HepG2 (cell line): ENCODE measurements around the gene TTC23L. TPM values are rescaled to one million over a fixed set of nuclear protein-coding genes. Genes with fewer than 3 reads are reported as not detected.

Source experiments
- ATRX ChIP-seq: sonication (generic); formaldehyde crosslinking; IDR thresholded peaks from 2 replicates; pipeline ENCODE4 v1.4.0; 2020; ENCODE audit warnings: missing genetic modification reagents, borderline replicate concordance
- FOXJ3 ChIP-seq: sonication (generic); formaldehyde crosslinking; IDR thresholded peaks from 2 replicates; pipeline ENCODE4 v1.4.0; 2020; ENCODE audit warnings: missing genetic modification reagents, mild to moderate bottlenecking, borderline replicate concordance
- JUNB ChIP-seq: sonication (generic); formaldehyde crosslinking; IDR thresholded peaks from 2 replicates; pipeline ENCODE4 v1.8.0; 2022; ENCODE audit warnings: missing genetic modification reagents, mild to moderate bottlenecking, borderline replicate concordance
- KDM2A ChIP-seq: sonication (generic); formaldehyde crosslinking; IDR thresholded peaks from 2 replicates; pipeline ENCODE4 v1.4.0; 2020; ENCODE audit warnings: low read depth, missing genetic modification reagents, borderline replicate concordance
- MBNL3 ChIP-seq: fragments of 250-450 bp; sonication (Bioruptor Pico); conservative IDR thresholded peaks from 2 replicates; pipeline ENCODE4 v1.8.0; 2022; ENCODE audit warnings: mild to moderate bottlenecking, inconsistent platforms
- SMAD9 ChIP-seq: sonication (generic); formaldehyde crosslinking; IDR thresholded peaks from 2 replicates; pipeline ENCODE4 v1.5.1; 2020; ENCODE audit warnings: mild to moderate bottlenecking, missing genetic modification reagents
- SP1 ChIP-seq, 2 experiments: fragments of 450-650 bp in 1 of 2; sonication (generic) in 1 of 2; formaldehyde crosslinking in 1 of 2; IDR thresholded peaks; 2 replicates each; pipeline versions ENCODE4 v1.4.0 to v1.6.1; 2016 to 2020; ENCODE audit warnings: missing genetic modification reagents in 1 of 2
- STAT6 ChIP-seq: sonication (generic); formaldehyde crosslinking; IDR thresholded peaks from 2 replicates; pipeline ENCODE4 v1.4.0; 2020; ENCODE audit warnings: missing genetic modification reagents, mild to moderate bottlenecking, borderline replicate concordance
- TARDBP ChIP-seq: sonication (generic); formaldehyde crosslinking; IDR thresholded peaks from 2 replicates; pipeline ENCODE4 v1.8.0; 2022; ENCODE audit warnings: mild to moderate bottlenecking, missing genetic modification reagents
- TOPORS ChIP-seq: sonication (generic); formaldehyde crosslinking; IDR thresholded peaks from 2 replicates; pipeline ENCODE4 v1.8.0; 2023; ENCODE audit warnings: mild to moderate bottlenecking, missing genetic modification reagents
- ZBTB38 ChIP-seq: sonication (generic); formaldehyde crosslinking; IDR thresholded peaks from 2 replicates; pipeline ENCODE4 v1.5.1; 2020; ENCODE audit warnings: mild to moderate bottlenecking, missing genetic modification reagents
- ZBTB39 ChIP-seq: sonication (generic); formaldehyde crosslinking; IDR thresholded peaks from 2 replicates; pipeline ENCODE4 v1.5.0; 2020; ENCODE audit warnings: missing genetic modification reagents
- ZFP1 ChIP-seq: IDR thresholded peaks from 2 replicates; pipeline ENCODE4 v1.6.1; 2016
- ZFX ChIP-seq: sonication (generic); formaldehyde crosslinking; IDR thresholded peaks from 2 replicates; pipeline ENCODE4 v1.4.0; 2020; ENCODE audit warnings: mild to moderate bottlenecking, low read depth, missing genetic modification reagents, moderate library complexity
- ZNF121 ChIP-seq: sonication (generic); formaldehyde crosslinking; IDR thresholded peaks from 2 replicates; pipeline ENCODE4 v1.5.0; 2020; ENCODE audit warnings: mild to moderate bottlenecking, missing genetic modification reagents
- ZNF142 ChIP-seq: sonication (generic); formaldehyde crosslinking; IDR thresholded peaks from 2 replicates; pipeline ENCODE4 v1.4.0; 2020; ENCODE audit warnings: missing genetic modification reagents
- ZNF431 ChIP-seq: sonication (generic); formaldehyde crosslinking; IDR thresholded peaks from 2 replicates; pipeline ENCODE4 v1.9.0; 2022; ENCODE audit warnings: missing genetic modification reagents, low read depth, mild to moderate bottlenecking, borderline replicate concordance
- ZNF451 ChIP-seq: sonication (generic); formaldehyde crosslinking; IDR thresholded peaks from 2 replicates; pipeline ENCODE4 v1.5.0; 2020; ENCODE audit warnings: mild to moderate bottlenecking, missing genetic modification reagents
- polyA plus RNA-seq, 8 experiments: library from polyadenylated mRNA; depleted of rRNA in 3 of 8; stranded (reverse) in 7 of 8; unstranded in 1 of 8; fragments of >200 nt; fragmentation: Illumina TruSeq in 4 of 8; extraction: Trizol in 4 of 8; gene quantifications; 2 replicates each; pipeline versions ENCODE4 v1.2.1 to v1.2.3, GENCODE V29; 2011 to 2016; ENCODE audit warnings: low read depth in 4 of 8, missing spikeins in 1 of 8, mixed read lengths in 1 of 8; ENCODE audit not compliant: insufficient read depth in 1 of 8
- total RNA-seq, 5 experiments: library from RNA; depleted of rRNA; stranded (reverse); fragments of >200 nt; fragmentation: Illumina TruSeq; extraction: Trizol; gene quantifications; 2 replicates each; pipeline ENCODE4 v1.2.3, GENCODE V29; 2016; ENCODE audit warnings: low read depth in 1 of 5

Gene TTC23L
- total and polyA plus RNA-seq, 2 of the 13 experiments (the other 11 are each of a cell fraction or from before 2014, with no cell fraction given) = 0.37 to 1.4 TPM

- TF ChIP-seq STAT6 (CRISPR knock-in tag) (peak; percentile 79; the same call in 1 of the 2 replicates), ATRX (no peak), ZFP1 (CRISPR knock-in tag) (no peak), JUNB (no peak), SP1 (IDR thresholded peaks at IDR 0.05) (no peak), SP1 (CRISPR knock-in tag; IDR thresholded peaks at IDR 0.05) (peak; percentile 81), ZNF431 (CRISPR knock-in tag) (peak; percentile 78; the same call in 1 of the 2 replicates), ZNF121 (CRISPR knock-in tag) (peak; percentile 57), ZBTB38 (CRISPR knock-in tag) (peak; percentile 84; the same call in 1 of the 2 replicates), ZNF451 (CRISPR knock-in tag) (peak; percentile 94), ZBTB39 (CRISPR knock-in tag) (no peak; the same call in 1 of the 2 replicates), TOPORS (CRISPR knock-in tag) (peak; percentile 82), TARDBP (peak; percentile 83), MBNL3 (CRISPR knock-in tag) (no peak), ZNF142 (CRISPR knock-in tag) (peak; percentile 66; the same call in 1 of the 2 replicates), SMAD9 (CRISPR knock-in tag) (no peak; the same call in 1 of the 2 replicates), ZFX (peak; percentile 75), FOXJ3 (CRISPR knock-in tag) (peak; percentile 84), KDM2A (peak; percentile 96)
These were observed at the start of gene TTC23L (continued) for GRCh38 chr5:34838785-34839714.
